Right atrium auricular region (tissue), 2 donors: Measurements from ENCODE around the gene P4HA1. TPM values are rescaled to one million over a fixed set of nuclear protein-coding genes. Genes with fewer than 3 reads are reported as not detected.

Experiments used
- DNase-seq: peaks from one replicate; pipeline ENCODE4 v3.0.0-alpha.2; 2019; ENCODE audit warnings: low spot score
- H3K27ac ChIP-seq, 2 donors: fragments of 200-600 bp; sonication (generic); 1 replicate in 1 of 2; 2 replicates in 1 of 2; pipeline ENCODE4 v1.5.1; 2016 to 2019
- H3K27me3 ChIP-seq, 2 donors: fragments of 200-600 bp; sonication (generic); one replicate each; pipeline versions ENCODE4 v1.5.1 to v1.6.0; 2017 to 2019
- H3K36me3 ChIP-seq: fragments of 200-600 bp; sonication (generic); one replicate; pipeline ENCODE4 v1.5.1; 2016
- H3K4me1 ChIP-seq, 2 donors: fragments of 200-600 bp; sonication (generic); one replicate each; pipeline versions ENCODE4 v1.5.1 to v1.6.0; 2017 to 2019
- H3K4me3 ChIP-seq, 2 donors: fragments of 200-600 bp; sonication (generic); 1 replicate in 1 of 2; 2 replicates in 1 of 2; pipeline ENCODE4 v1.5.1; 2017 to 2019; ENCODE audit warnings: mild to moderate bottlenecking in 1 of 2, moderate library complexity in 1 of 2
- H3K9me3 ChIP-seq, 2 donors: fragments of 200-600 bp; sonication (generic); one replicate each; pipeline ENCODE4 v1.5.1; 2019
- CTCF ChIP-seq, 2 donors: fragments of 200-600 bp; sonication (generic); IDR thresholded peaks; one replicate each; pipeline ENCODE4 v1.5.1; 2019; ENCODE audit warnings: antibody characterized with exemption in 2 of 2
- total RNA-seq, 2 donors: library from RNA; depleted of rRNA; stranded (reverse); fragments of >200 nt; gene quantifications; one replicate each; pipeline ENCODE4 v1.1.0, GENCODE V29; 2016

The P4HA1 gene
- total RNA-seq, 2 donors from 2014 or later, result 29.5 to 45.4 TPM

- Histone ChIP-seq H3K27ac (no peak overlapping the region), H3K27me3 (no peaks in the 10 kb centered on the region), H3K36me3 (peaks cover 19% of the 10 kb centered on the region), H3K9me3 (no peaks in the 10 kb centered on the region), H3K4me3 (no peak overlapping the region), H3K4me1 (peaks cover 0 to 22% of the 10 kb centered on the region in 2 donors)
- no peak for TF ChIP-seq CTCF (IDR thresholded peaks at IDR 0.05)
- no peak for DNase-seq
Measured at GRCh38 chr10:73021050-73021449, 75.6 kb downstream of the P4HA1 start.

GRCh38 chr10:73019100-73019499 lies 77.6 kb downstream of the P4HA1 start:
- H3K27me3 ChIP-seq, result no peaks in the 10 kb centered on the region
- H3K4me3 ChIP-seq, result no peak overlapping the region
- H3K36me3 ChIP-seq, result peaks cover 31% of the 10 kb centered on the region
- no peaks in the 10 kb centered on the region for H3K9me3 ChIP-seq
- H3K4me1 ChIP-seq, result peaks cover 0 to 22% of the 10 kb centered on the region in 2 donors
- no peak overlapping the region for H3K27ac ChIP-seq
- TF ChIP-seq CTCF (IDR thresholded peaks at IDR 0.05), result no peak
- DNase-seq, result no peak

- Histone ChIP-seq H3K27ac (no peak overlapping the region), H3K27me3 (no peaks in the 10 kb centered on the region), H3K4me1 (peaks cover 0 to 22% of the 10 kb centered on the region in 2 donors), H3K36me3 (peaks cover 31% of the 10 kb centered on the region), H3K4me3 (no peak overlapping the region), H3K9me3 (no peaks in the 10 kb centered on the region)
- TF ChIP-seq CTCF (IDR thresholded peaks at IDR 0.05), result no peak
- DNase-seq, result no peak
Measured at GRCh38 chr10:73018632-73019031, 78.0 kb downstream of the P4HA1 start.

- Histone ChIP-seq H3K27ac (no peak overlapping the region), H3K36me3 (peaks cover 30% of the 10 kb centered on the region), H3K27me3 (no peaks in the 10 kb centered on the region), H3K4me3 (no peak overlapping the region), H3K4me1 (peaks cover 0 to 22% of the 10 kb centered on the region in 2 donors), H3K9me3 (no peaks in the 10 kb centered on the region)
- no peak for TF ChIP-seq CTCF (IDR thresholded peaks at IDR 0.05)
- no peak for DNase-seq
Measured at GRCh38 chr10:73017955-73018480, 78.6 kb downstream of the P4HA1 start.

- Histone ChIP-seq H3K4me3 (no peak overlapping the region), H3K36me3 (peaks cover 43% of the 10 kb centered on the region), H3K27ac (no peak overlapping the region), H3K9me3 (no peaks in the 10 kb centered on the region), H3K4me1 (peaks cover 0 to 18% of the 10 kb centered on the region in 2 donors), H3K27me3 (no peaks in the 10 kb centered on the region)
- no peak for TF ChIP-seq CTCF (IDR thresholded peaks at IDR 0.05)
- DNase-seq, result no peak
Measured at GRCh38 chr10:73015779-73016178, 80.9 kb downstream of the P4HA1 start.

GRCh38 chr10:73003822-73004221 lies 92.8 kb downstream of the P4HA1 start:
- no peak for DNase-seq
- no peak overlapping the region for H3K27ac ChIP-seq
- no peak for TF ChIP-seq CTCF (IDR thresholded peaks at IDR 0.05)
- peaks cover 65% of the 10 kb centered on the region for H3K36me3 ChIP-seq
- H3K4me3 ChIP-seq, result no peak overlapping the region
- H3K9me3 ChIP-seq, result no peaks in the 10 kb centered on the region
- no peaks in the 10 kb centered on the region for H3K4me1 ChIP-seq
- no peaks in the 10 kb centered on the region for H3K27me3 ChIP-seq
